Kidney (tissue), 14 donors: ENCODE results near the gene PCBP2. TPM values are rescaled to one million over a fixed set of nuclear protein-coding genes. Genes with fewer than 3 reads are reported as not detected.

Experiments used
- DNase-seq, 5 donors: peaks; one replicate each; pipeline ENCODE4 v3.0.0-alpha.2; 2013 to 2020
- FAIRE-seq: peaks from 2 replicates; lab custom pipeline; 2012; peaks lifted over from hg19 to GRCh38; lab: Jason Lieb, UNC
- H3K27ac ChIP-seq, 2 donors: one replicate each; pipeline ENCODE4 v1.7.0; 2013; ENCODE audit warnings: low read depth in 2 of 2, low read length in 2 of 2, inconsistent platforms in 1 of 2
- H3K27me3 ChIP-seq: one replicate; pipeline ENCODE4 v1.7.1; 2013; ENCODE audit warnings: low read length, inconsistent platforms; ENCODE audit not compliant: control insufficient read depth, insufficient read depth
- H3K36me3 ChIP-seq, 3 donors: one replicate each; pipeline versions ENCODE4 v1.7.0 to v1.7.1; 2013; ENCODE audit warnings: low read length in 3 of 3, control low read depth in 1 of 3, inconsistent platforms in 1 of 3; ENCODE audit not compliant: insufficient read depth in 3 of 3, control insufficient read depth in 2 of 3
- H3K4me1 ChIP-seq, 3 donors: one replicate each; pipeline versions ENCODE4 v1.7.0 to v1.7.1; 2013; ENCODE audit warnings: low read length in 3 of 3, inconsistent platforms in 1 of 3, low read depth in 1 of 3; ENCODE audit not compliant: control insufficient read depth in 2 of 3, insufficient read depth in 2 of 3
- H3K4me3 ChIP-seq, 3 donors: one replicate each; pipeline versions ENCODE4 v1.7.0 to v1.8.1; 2013; ENCODE audit warnings: low read length in 3 of 3, control low read depth in 1 of 3, inconsistent platforms in 1 of 3
- H3K9ac ChIP-seq, 3 donors: one replicate each; pipeline versions ENCODE4 v1.7.0 to v1.7.1; 2013; ENCODE audit warnings: low read length in 3 of 3, control low read depth in 1 of 3, inconsistent platforms in 1 of 3
- H3K9me3 ChIP-seq, 3 donors: one replicate each; pipeline versions ENCODE4 v1.7.0 to v1.7.1; 2013; ENCODE audit warnings: low read length in 3 of 3, control low read depth in 1 of 3, inconsistent platforms in 1 of 3; ENCODE audit not compliant: control insufficient read depth in 2 of 3, insufficient read depth in 1 of 3
- intact Hi-C: fragments of 100-400 bp; cut with DNase I; formaldehyde crosslinking; loops from one replicate; pipeline ENCODE4 v1.11.1; 2022
- polyA plus RNA-seq: library from polyadenylated mRNA; stranded (reverse); fragments of 350-450 nt; fragmentation: Illumina TruSeq; extraction: RNeasy Lipid Tissue Mini Kit (QIAGEN cat#74804); gene quantifications from one replicate; pipeline ENCODE4 v1.2.3, GENCODE V29; 2014; ENCODE audit warnings: low read depth, low replicate concordance; ENCODE audit not compliant: insufficient read depth
- total RNA-seq: library from RNA; stranded (reverse); fragmentation: NEBNext Ultra II Directional; extraction: Animal tissue kit (Norgen Biotek cat#: 25700); gene quantifications from one replicate; pipeline ENCODE4 v1.2.1, GENCODE V29; 2021
- TF ChIP-seq, protein P1 (sequence below): IDR thresholded peaks from 3 replicates; pipeline ENCODE4 v1.5.1; 2012; ENCODE audit warnings: mild to moderate bottlenecking, moderate library complexity, borderline replicate concordance; ENCODE audit not compliant: insufficient read depth; ENCODE audit errors: extremely low read depth
- donor health status: control.
- donor health status: control.
- donor health status: control.
- donor health status: control.
- donor health status: control.
- donor health status: DM: yes; HTN: yes; CAD: no.
- donor health status: Normal renal cell carcinoma (clear cell type).

PCBP2 gene
- total and polyA plus RNA-seq, 2 donors from 2014 or later = 597 to 732 TPM

DNA sequence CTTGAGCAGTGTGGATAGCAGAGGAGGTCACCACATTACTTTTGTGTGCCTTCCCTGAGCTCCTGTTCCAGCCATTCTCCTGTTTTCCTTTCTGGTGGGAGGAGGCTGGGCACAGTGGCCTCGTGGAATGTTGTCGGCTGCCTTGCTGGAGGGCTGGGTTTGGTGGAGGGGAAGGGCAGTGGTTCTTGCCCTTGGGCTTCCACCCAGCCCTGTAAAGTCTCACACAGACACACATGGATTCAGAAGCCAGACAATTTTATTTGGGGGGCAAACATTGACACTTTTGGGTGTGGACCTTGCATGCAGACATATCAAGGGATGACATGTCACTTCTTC is 54.5 kb downstream of the PCBP2 start:
- FAIRE-seq (no peak), DNase-seq (no peak)
- no peaks in the 10 kb centered on the region for H3K9me3 ChIP-seq
- TF ChIP-seq, protein P1, sequence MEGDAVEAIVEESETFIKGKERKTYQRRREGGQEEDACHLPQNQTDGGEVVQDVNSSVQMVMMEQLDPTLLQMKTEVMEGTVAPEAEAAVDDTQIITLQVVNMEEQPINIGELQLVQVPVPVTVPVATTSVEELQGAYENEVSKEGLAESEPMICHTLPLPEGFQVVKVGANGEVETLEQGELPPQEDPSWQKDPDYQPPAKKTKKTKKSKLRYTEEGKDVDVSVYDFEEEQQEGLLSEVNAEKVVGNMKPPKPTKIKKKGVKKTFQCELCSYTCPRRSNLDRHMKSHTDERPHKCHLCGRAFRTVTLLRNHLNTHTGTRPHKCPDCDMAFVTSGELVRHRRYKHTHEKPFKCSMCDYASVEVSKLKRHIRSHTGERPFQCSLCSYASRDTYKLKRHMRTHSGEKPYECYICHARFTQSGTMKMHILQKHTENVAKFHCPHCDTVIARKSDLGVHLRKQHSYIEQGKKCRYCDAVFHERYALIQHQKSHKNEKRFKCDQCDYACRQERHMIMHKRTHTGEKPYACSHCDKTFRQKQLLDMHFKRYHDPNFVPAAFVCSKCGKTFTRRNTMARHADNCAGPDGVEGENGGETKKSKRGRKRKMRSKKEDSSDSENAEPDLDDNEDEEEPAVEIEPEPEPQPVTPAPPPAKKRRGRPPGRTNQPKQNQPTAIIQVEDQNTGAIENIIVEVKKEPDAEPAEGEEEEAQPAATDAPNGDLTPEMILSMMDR = no peak
- no peak overlapping the region for H3K9ac ChIP-seq
- H3K36me3 ChIP-seq = peaks cover 0 to 13% (median 11%) of the 10 kb centered on the region in 3 donors
- no peaks in the 10 kb centered on the region for H3K27me3 ChIP-seq
- no peak overlapping the region for H3K27ac ChIP-seq
- no peak overlapping the region for H3K4me3 ChIP-seq
- H3K4me1 ChIP-seq = peaks cover 2 to 21% (median 11%) of the 10 kb centered on the region in 3 donors
- intact Hi-C loops = no loop called here

DNA sequence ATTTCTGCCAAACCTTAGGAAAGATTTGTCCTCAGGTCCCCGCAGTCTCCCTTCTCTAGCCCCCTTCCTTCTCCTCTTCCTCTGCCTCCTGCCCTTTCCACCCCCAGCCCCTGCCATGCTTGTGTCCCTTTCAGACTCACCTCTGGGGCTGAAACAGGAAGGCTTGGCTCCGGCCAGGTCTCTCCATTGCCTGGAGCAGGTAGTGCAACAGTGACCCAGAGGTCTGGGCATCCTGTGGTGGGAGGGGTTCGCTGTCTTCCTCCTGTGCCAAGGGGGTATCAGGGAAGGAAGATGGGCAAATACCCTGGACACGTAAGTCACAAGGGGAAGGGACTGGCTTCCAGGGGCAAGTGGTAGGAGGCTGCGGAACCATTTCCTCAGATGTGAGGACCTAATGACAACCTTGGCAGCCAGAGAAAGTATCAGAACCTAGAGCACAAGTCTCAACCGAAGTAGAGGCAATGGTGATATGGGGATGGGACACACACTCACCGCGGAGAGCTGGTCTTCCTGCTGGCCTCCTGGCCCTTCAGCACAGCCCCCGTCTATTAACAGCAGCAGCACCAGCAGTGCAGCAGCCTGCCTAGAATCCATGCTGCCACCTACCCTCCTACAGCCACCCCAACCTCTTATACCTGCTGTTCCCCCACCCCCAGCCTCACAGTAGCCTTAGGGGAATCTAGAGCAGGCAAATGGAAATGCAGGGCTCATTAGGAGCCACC is 55.1 kb downstream of the PCBP2 start, which contains the start of gene NPFF:
Gene NPFF (minus strand): TSS at position 604 of the 722 bp plus-strand sequence. CDS start 10 bp downstream, at position 594.
- peaks cover 0 to 15% (median 5%) of the 10 kb centered on the region in 3 donors for H3K4me1 ChIP-seq
- TF ChIP-seq, protein P1 = no peak
- FAIRE-seq = no peak
- H3K36me3 ChIP-seq = peaks cover 0 to 15% (median 15%) of the 10 kb centered on the region in 3 donors
- intact Hi-C loops = no loop called here
- no peak for DNase-seq
- H3K27me3 ChIP-seq = no peaks in the 10 kb centered on the region
- no peak within 1 kb of the TSS for H3K9ac ChIP-seq
- no peak within 1 kb of the TSS for H3K4me3 ChIP-seq
- no peaks in the 10 kb centered on the region for H3K9me3 ChIP-seq
- no peak within 1 kb of the TSS for H3K27ac ChIP-seq

DNA sequence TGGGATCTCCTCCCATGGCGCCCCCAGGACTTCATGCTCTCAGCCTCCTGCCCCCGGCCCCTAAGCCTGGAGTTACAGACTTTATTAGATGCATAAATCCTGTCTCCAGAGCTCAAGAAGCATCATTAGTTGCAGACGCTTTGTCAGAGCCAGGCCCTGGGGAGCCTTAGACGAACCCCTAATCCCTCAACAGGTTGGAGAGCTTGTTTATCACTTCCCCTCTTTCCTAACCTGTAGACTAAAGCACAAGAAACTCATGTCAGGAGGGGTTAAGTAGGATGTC is 55.6 kb downstream of the PCBP2 start:
- H3K4me1 ChIP-seq = peaks cover 0 to 12% (median 0%) of the 10 kb centered on the region in 3 donors
- intact Hi-C loops = no loop called here
- TF ChIP-seq, protein P1 = no peak
- no peak overlapping the region for H3K9ac ChIP-seq
- no peaks in the 10 kb centered on the region for H3K27me3 ChIP-seq
- no peak overlapping the region for H3K27ac ChIP-seq
- FAIRE-seq (no peak), DNase-seq (no peak)
- H3K4me3 ChIP-seq = no peak overlapping the region
- H3K36me3 ChIP-seq = peaks cover 0 to 20% (median 20%) of the 10 kb centered on the region in 3 donors
- no peaks in the 10 kb centered on the region for H3K9me3 ChIP-seq
